ENCODE data around the gene UMODL1. TPM values are rescaled to one million over a fixed set of nuclear protein-coding genes. Genes with fewer than 3 reads are reported as not detected.

Gene UMODL1
- polyA plus RNA-seq, 3 donors from 2014 or later: not detected

- Mint-ChIP-seq H3K4me3 (no peak overlapping the region), H3K4me1 (peaks cover 0 to 3% of the 10 kb centered on the region in 2 donors), H3K9me3 (no peaks in the 10 kb centered on the region), H3K36me3 (no peaks in the 10 kb centered on the region), H3K27ac (no peak overlapping the region), H3K27me3 (ENCODE audit: low read depth in 3 of 3) (peaks cover 0 to 6% (median 3%) of the 10 kb centered on the region in 3 donors)
- no peak for DNase-seq
Observed at GRCh38 chr21:42043961-42044360, 27.2 kb upstream of the UMODL1 start.

- no peaks in the 10 kb centered on the region for H3K36me3 Mint-ChIP-seq
- H3K9me3 Mint-ChIP-seq: peaks cover 0 to 1% (median 0%) of the 10 kb centered on the region in 6 donors
- peaks cover 0 to 14% (median 5%) of the 10 kb centered on the region in 3 donors for H3K27me3 Mint-ChIP-seq (ENCODE audit: low read depth in 3 of 3)
- no peak overlapping the region for H3K27ac Mint-ChIP-seq
- no peak overlapping the region for H3K4me3 Mint-ChIP-seq
- no peak for DNase-seq
- peaks cover 0 to 3% of the 10 kb centered on the region in 2 donors for H3K4me1 Mint-ChIP-seq
Observed at GRCh38 chr21:42044871-42045495, 26.1 kb upstream of the UMODL1 start.

DNA sequence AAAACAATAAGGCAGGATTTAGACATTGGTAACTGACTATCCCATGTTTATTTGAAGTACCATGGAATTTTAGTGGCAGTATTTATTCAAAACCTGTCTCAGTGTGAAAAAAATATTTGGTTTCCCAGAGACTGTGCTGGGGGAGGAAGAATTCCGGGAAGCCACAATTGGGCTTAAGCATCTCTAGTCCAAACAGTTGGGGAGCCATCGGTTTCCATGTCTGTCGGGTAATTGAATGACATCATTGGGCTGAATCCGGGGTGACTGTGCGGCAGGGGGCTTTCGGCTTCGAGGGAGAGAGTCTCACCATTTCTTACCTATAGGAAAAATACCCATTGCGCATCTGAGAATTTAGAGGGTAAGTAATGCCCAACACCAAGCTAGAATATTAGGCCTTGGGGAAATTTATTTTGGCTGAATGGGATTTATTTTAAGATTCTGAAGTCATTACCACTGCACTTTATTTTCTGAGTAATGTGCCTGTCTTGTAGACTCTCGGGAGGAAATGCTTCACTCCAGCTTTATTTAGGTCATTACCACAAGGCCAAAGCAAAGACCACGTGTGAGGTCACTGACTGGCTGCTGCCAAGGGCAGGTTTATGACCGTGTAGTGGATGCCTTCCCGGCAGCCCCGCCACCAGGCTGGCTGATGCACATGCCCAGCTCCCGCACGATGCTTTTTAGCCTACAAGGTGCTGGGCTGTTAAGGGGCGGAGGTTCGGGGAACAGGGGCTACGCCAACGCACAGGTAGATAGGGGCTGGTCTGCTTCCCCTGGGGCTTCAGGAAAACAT, 23.1 kb upstream of the UMODL1 start:
- no peak for DNase-seq
- Mint-ChIP-seq H3K27ac (no peak overlapping the region), H3K9me3 (peaks cover 0 to 1% (median 0%) of the 10 kb centered on the region in 6 donors)

DNA sequence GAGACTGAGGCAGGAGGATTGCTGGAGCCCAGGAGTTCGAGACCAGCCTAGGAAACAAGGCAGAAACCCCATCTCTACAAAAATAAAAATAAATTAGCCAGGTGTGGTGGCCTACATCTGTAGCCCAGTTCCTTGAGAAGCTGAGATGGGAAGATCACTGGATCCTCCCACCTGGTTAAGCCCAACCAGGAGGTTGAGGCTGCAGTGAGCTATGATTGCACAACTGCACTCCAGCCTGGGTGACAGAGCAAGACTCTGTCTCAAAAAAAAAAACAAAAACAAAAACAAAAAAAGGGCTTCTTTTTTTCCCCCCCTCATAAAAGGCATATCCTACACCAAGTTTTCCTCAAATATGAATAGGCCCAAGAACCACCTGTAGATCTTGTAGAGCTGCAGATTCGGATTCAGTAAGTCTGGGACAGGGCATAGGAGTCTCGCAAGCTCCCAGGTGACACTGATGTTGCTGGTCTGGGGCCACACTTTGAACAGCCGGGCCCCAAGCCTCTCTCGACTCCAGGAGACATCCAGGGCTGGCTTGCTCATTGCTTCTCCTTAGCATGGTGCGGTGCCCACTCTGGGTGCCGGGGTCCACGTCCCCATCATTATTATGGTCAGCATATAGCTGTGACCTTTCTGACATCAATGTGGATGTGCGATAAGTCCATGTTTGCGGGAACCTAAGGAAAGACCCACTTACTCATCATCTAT, 22.1 kb upstream of the UMODL1 start:
- no peak for DNase-seq
- H3K4me3 Mint-ChIP-seq: no peak overlapping the region
- no peak overlapping the region for H3K27ac Mint-ChIP-seq
- no peaks in the 10 kb centered on the region for H3K36me3 Mint-ChIP-seq
- peaks cover 0 to 5% of the 10 kb centered on the region in 2 donors for H3K4me1 Mint-ChIP-seq
- H3K27me3 Mint-ChIP-seq (ENCODE audit: low read depth in 3 of 3): peaks cover 2 to 27% (median 3%) of the 10 kb centered on the region in 3 donors
- peaks cover 0 to 1% (median 0%) of the 10 kb centered on the region in 6 donors for H3K9me3 Mint-ChIP-seq

More for the DNA sequence above, 23.1 kb upstream of the UMODL1 start:
- Mint-ChIP-seq H3K4me3 (no peak overlapping the region), H3K4me1 (peaks cover 0 to 5% of the 10 kb centered on the region in 2 donors), H3K36me3 (no peaks in the 10 kb centered on the region), H3K27me3 (ENCODE audit: low read depth in 3 of 3) (peaks cover 2 to 19% (median 3%) of the 10 kb centered on the region in 3 donors)

DNA sequence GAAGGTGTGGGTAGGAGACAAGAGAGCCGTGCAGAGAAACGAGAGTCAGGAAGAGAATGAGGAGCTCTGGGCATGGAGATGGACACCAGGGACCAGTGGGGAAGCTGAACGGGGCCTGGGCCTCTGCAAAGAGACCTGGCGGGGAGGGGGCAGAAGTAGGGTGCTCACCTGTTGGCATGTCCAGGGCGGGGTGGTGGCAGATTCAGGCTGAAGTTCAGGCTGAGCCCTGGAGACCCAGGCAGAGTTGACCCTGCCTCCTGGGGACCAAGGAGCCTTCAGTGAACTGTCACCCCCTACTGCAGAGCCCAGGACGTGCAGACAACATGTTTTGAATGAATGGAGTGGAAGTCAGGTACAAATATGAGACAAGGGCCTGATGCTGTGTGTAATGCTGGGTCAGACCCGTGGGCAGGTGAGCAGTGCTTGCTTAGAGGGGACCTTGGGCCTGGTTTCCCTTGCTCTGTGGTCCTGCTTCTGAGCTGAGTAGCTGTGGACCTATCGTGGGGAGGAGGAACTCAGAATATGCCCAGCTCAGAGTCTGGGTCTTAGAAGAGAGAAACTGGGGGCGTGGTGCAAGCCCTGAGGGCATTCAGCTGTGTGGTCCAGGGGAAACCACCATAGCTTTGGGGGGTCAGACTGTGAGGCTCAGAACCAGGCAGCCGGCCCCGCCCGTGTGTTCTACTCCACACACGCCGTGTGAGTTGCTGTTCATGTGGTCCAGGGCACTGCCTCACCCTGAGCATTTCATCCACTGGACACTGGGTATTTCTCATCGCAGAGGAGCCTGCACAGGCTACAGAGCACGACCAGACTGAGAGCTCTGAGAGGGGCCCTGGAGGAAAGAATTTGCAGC, 21.3 kb upstream of the UMODL1 start:
- no peaks in the 10 kb centered on the region for H3K36me3 Mint-ChIP-seq
- peaks cover 0 to 5% of the 10 kb centered on the region in 2 donors for H3K4me1 Mint-ChIP-seq
- peaks cover 2 to 28% (median 5%) of the 10 kb centered on the region in 3 donors for H3K27me3 Mint-ChIP-seq (ENCODE audit: low read depth in 3 of 3)
- H3K9me3 Mint-ChIP-seq: peaks cover 0 to 1% (median 0%) of the 10 kb centered on the region in 6 donors
- no peak for DNase-seq
- no peak overlapping the region for H3K4me3 Mint-ChIP-seq
- H3K27ac Mint-ChIP-seq: no peak overlapping the region

- Mint-ChIP-seq H3K9me3 (peaks cover 0 to 1% (median 0%) of the 10 kb centered on the region in 6 donors), H3K4me3 (no peak overlapping the region), H3K27me3 (ENCODE audit: low read depth in 3 of 3) (peaks cover 3 to 30% (median 5%) of the 10 kb centered on the region in 3 donors), H3K4me1 (peaks cover 0 to 5% of the 10 kb centered on the region in 2 donors), H3K36me3 (no peaks in the 10 kb centered on the region), H3K27ac (no peak overlapping the region)
- no peak for DNase-seq
Observed at GRCh38 chr21:42051788-42052187, 19.3 kb upstream of the UMODL1 start.

- H3K9me3 Mint-ChIP-seq: peaks cover 0 to 2% (median 0%) of the 10 kb centered on the region in 6 donors
- peaks cover 0 to 2% of the 10 kb centered on the region in 2 donors for H3K4me1 Mint-ChIP-seq
- DNase-seq: no peak
- no peaks in the 10 kb centered on the region for H3K36me3 Mint-ChIP-seq
- H3K27me3 Mint-ChIP-seq (ENCODE audit: low read depth in 3 of 3): peaks cover 2 to 18% (median 9%) of the 10 kb centered on the region in 3 donors
- H3K4me3 Mint-ChIP-seq: no peak overlapping the region
- H3K27ac Mint-ChIP-seq: no peak overlapping the region
Observed at GRCh38 chr21:42055425-42055824, 15.7 kb upstream of the UMODL1 start.

DNA sequence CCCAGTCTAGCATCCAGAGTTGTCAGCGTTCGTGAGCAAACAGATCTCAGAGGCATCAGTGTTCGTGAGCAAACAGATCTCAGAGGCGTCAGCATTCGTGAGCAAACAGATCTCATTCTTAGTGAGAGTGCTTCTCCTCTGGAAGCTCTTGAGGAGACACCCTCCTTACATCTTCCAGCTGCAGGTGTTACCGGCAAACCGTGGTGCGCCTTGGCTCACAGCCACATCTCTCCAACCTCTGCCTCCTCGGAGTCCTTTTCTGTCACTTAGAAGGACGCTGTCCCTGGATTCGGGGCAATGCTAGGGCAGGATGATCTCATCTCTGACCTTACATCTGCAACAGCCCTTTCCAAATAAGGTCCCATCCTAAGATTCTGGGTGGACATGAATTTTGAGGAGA, 14.6 kb upstream of the UMODL1 start:
- Mint-ChIP-seq H3K4me1 (peaks cover 8% of the 10 kb centered on the region in 2 donors), H3K27ac (no peak overlapping the region), H3K4me3 (no peak overlapping the region), H3K27me3 (ENCODE audit: low read depth in 3 of 3) (peaks cover 6 to 22% (median 12%) of the 10 kb centered on the region in 3 donors), H3K9me3 (peaks cover 0 to 2% (median 0%) of the 10 kb centered on the region in 6 donors), H3K36me3 (no peaks in the 10 kb centered on the region)
- DNase-seq: no peak

GRCh38 chr21:42056996-42057689, 14.0 kb upstream of the UMODL1 start:
- Mint-ChIP-seq H3K27me3 (ENCODE audit: low read depth in 3 of 3) (peaks cover 7 to 19% (median 15%) of the 10 kb centered on the region in 3 donors), H3K27ac (no peak overlapping the region), H3K4me1 (peaks cover 13 to 15% of the 10 kb centered on the region in 2 donors), H3K9me3 (peaks cover 0 to 2% (median 0%) of the 10 kb centered on the region in 6 donors), H3K36me3 (no peaks in the 10 kb centered on the region), H3K4me3 (no peak overlapping the region)
- no peak for DNase-seq

- Mint-ChIP-seq H3K27me3 (ENCODE audit: low read depth in 3 of 3) (peaks cover 10 to 21% (median 15%) of the 10 kb centered on the region in 3 donors), H3K4me1 (peaks cover 21 to 23% of the 10 kb centered on the region in 2 donors), H3K4me3 (no peak overlapping the region), H3K36me3 (no peaks in the 10 kb centered on the region), H3K27ac (no peak overlapping the region), H3K9me3 (peaks cover 0 to 2% (median 0%) of the 10 kb centered on the region in 6 donors)
- no peak for DNase-seq
Observed at GRCh38 chr21:42057851-42058437, 13.2 kb upstream of the UMODL1 start.

DNA sequence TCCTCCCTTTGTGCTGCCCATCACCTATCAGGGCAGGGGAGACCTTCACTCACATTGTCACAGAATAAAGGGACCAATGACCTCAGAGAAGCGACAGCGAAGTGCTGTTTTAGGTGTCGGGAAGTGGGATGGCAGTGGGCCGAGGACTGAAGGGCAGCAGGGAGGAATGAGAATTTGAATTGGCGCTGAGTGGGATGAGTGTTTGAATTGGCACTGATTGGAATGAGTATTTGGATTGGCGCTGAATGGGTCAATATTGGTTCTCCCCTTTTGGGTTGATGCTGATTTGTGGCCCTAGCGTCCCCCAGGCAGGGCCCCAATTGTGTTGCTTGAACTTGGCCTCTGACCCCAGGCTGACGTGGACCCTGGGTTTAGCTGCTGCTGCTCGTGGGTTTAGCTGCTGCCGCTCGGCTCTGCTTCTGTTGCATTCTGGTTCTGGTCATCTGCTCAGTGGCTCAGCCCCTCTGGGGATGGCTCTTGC, 12.4 kb upstream of the UMODL1 start:
- DNase-seq: no peak
- no peak overlapping the region for H3K4me3 Mint-ChIP-seq
- H3K27me3 Mint-ChIP-seq (ENCODE audit: low read depth in 3 of 3): peaks cover 14 to 17% (median 16%) of the 10 kb centered on the region in 3 donors
- peaks cover 28 to 30% of the 10 kb centered on the region in 2 donors for H3K4me1 Mint-ChIP-seq
- H3K9me3 Mint-ChIP-seq: peaks cover 0 to 2% (median 0%) of the 10 kb centered on the region in 6 donors
- peak overlapping the region in 1 of 6 donors; percentile 49 for H3K27ac Mint-ChIP-seq
- H3K36me3 Mint-ChIP-seq: no peaks in the 10 kb centered on the region

DNA sequence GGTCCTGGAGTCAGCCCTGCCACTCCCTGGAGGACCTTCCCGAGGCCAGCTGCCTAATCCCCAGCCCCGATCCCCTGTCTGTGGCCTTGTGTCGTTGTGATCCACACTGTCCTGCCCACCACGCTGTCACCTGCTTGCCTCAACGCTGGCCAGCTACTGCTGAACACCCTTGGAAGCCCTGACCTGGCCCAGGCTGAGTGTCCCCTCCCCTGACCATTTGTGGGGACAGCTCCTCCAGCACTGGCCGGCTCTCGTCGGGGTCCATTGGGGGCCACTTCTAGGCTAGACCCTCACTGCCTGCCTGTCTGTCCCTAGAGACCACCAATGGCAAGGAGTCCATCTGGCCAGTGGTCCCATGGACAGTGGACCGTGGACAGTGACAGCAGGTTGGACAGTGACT, 12.0 kb upstream of the UMODL1 start:
- no peak for DNase-seq
- peaks cover 33 to 35% of the 10 kb centered on the region in 2 donors for H3K4me1 Mint-ChIP-seq
- peaks cover 0 to 2% (median 0%) of the 10 kb centered on the region in 6 donors for H3K9me3 Mint-ChIP-seq
- H3K27ac Mint-ChIP-seq: no peak overlapping the region
- H3K4me3 Mint-ChIP-seq: no peak overlapping the region
- H3K36me3 Mint-ChIP-seq: no peaks in the 10 kb centered on the region
- H3K27me3 Mint-ChIP-seq (ENCODE audit: low read depth in 3 of 3): peaks cover 17 to 18% (median 17%) of the 10 kb centered on the region in 3 donors

Data from immature natural killer cell (primary cell).